ENCODE data around the gene TMPRSS3.

Gene TMPRSS3

GRCh38 chr21:42391297-42391696 is 4.6 kb downstream of the TMPRSS3 start:
- no peak for DNase-seq (ENCODE audit: low read depth)
- no peak overlapping the region for H3K4me3 ChIP-seq (ENCODE audit: low read length)
- TF ChIP-seq CTCF (IDR thresholded peaks at IDR 0.05; ENCODE audit: insufficient read depth, low read depth, low read length, missing control alignments), result no peak

GRCh38 chr21:42390696-42391095 is 5.2 kb downstream of the TMPRSS3 start:
- TF ChIP-seq CTCF (IDR thresholded peaks at IDR 0.05; ENCODE audit: insufficient read depth, low read depth, low read length, missing control alignments), result no peak
- no peak for DNase-seq (ENCODE audit: low read depth)
- no peak overlapping the region for H3K4me3 ChIP-seq (ENCODE audit: low read length)

GRCh38 chr21:42390193-42390592 is 5.7 kb downstream of the TMPRSS3 start:
- TF ChIP-seq CTCF (IDR thresholded peaks at IDR 0.05; ENCODE audit: insufficient read depth, low read depth, low read length, missing control alignments), result no peak
- H3K4me3 ChIP-seq (ENCODE audit: low read length), result no peak overlapping the region
- DNase-seq (ENCODE audit: low read depth), result no peak

GRCh38 chr21:42389449-42389835 is 6.4 kb downstream of the TMPRSS3 start:
- DNase-seq (ENCODE audit: low read depth), result no peak
- no peak overlapping the region for H3K4me3 ChIP-seq (ENCODE audit: low read length)
- no peak for TF ChIP-seq CTCF (IDR thresholded peaks at IDR 0.05; ENCODE audit: insufficient read depth, low read depth, low read length, missing control alignments)

- no peak for DNase-seq (ENCODE audit: low read depth)
- no peak for TF ChIP-seq CTCF (IDR thresholded peaks at IDR 0.05; ENCODE audit: insufficient read depth, low read depth, low read length, missing control alignments)
- H3K4me3 ChIP-seq (ENCODE audit: low read length), result no peak overlapping the region
These were observed 7.0 kb downstream of the TMPRSS3 start for GRCh38 chr21:42388740-42389448.

- H3K4me3 ChIP-seq (ENCODE audit: low read length), result no peak overlapping the region
- TF ChIP-seq CTCF (IDR thresholded peaks at IDR 0.05; ENCODE audit: insufficient read depth, low read depth, low read length, missing control alignments), result no peak
- DNase-seq (ENCODE audit: low read depth), result no peak
These were observed 8.0 kb downstream of the TMPRSS3 start for GRCh38 chr21:42387843-42388340.

GRCh38 chr21:42387164-42387563 is 8.7 kb downstream of the TMPRSS3 start:
- DNase-seq (ENCODE audit: low read depth), result no peak
- no peak for TF ChIP-seq CTCF (IDR thresholded peaks at IDR 0.05; ENCODE audit: insufficient read depth, low read depth, low read length, missing control alignments)
- no peak overlapping the region for H3K4me3 ChIP-seq (ENCODE audit: low read length)
